Measurements from ENCODE around the gene PPDPF. TPM values are rescaled to one million over a fixed set of nuclear protein-coding genes. Genes with fewer than 3 reads are reported as not detected.

PPDPF gene
- total RNA-seq, 1 experiment from 2014 or later: 149 TPM

DNA sequence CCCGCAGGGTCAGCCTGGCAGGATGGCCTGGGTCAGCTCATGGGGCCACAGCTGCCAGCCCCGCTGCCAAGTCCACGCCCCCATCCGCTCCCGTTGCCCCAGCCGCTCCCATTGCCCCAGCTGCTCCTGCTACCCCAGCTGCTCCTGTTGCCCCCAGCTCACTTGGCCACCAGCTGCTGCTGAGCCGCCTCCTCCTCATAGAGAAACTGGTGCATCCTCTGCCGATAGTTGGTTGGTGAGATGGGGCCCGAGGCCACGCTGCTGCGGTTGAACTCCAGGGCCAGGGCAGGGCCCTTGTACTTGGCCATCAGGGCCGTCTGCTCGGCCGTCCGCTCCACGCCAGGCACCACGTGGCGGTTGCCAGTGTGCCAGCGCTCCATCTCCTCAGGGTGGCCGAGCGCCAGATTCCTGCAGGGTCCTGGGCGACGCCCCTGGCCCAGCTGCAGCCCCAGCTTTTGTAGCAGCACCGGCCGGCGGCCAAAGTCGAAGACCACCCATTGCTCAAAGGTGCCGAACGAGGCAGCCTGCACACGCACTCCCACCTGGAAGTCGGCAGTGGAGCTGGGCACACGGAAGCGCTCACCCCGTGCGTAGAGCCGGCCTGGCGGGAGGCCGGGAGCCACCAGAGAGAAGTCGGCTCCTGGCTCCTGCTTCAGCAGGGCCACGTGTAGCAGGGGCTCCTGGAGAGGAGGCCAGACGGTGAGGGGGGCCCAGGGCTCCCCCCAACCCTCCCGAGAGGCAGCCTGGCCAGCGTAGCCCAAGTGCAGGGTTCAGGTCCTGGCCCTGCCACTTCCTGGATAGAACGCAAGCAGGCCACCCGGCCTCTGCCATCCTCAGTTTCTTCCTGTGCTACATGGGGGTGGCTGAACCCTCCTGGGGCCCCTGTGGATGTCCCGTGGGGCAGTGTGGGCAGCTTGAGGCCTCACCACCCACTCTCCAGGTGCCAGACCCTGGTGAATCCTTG, 48.7 kb downstream of the PPDPF start:
- Histone ChIP-seq H3K4ac (ENCODE audit: low read depth, low read length) (no peak overlapping the region), H2BK20ac (ENCODE audit: low read depth, low read length, poor library complexity, severe bottlenecking) (no peak overlapping the region), H3K79me1 (ENCODE audit: insufficient read depth, low read depth, low read length, poor library complexity, severe bottlenecking) (no peaks in the 10 kb centered on the region), H2BK12ac (ENCODE audit: insufficient read length, low read depth, low read length) (no peak overlapping the region), H4K8ac (replicated peaks; ENCODE audit: insufficient read length, low read depth, low read length) (no peak overlapping the region), H3K23ac (ENCODE audit: insufficient read length, low read depth, low read length) (no peak overlapping the region), H3K9me3 (ENCODE audit: control insufficient read depth, low read depth, low read length) (no peaks in the 10 kb centered on the region), H3K27ac (ENCODE audit: insufficient read length, low read depth, low read length) (no peak overlapping the region), H3K4me2 (ENCODE audit: insufficient read depth, insufficient read length, low read length) (no peak overlapping the region), H2BK15ac (ENCODE audit: low read depth, low read length) (no peak overlapping the region), H4K91ac (ENCODE audit: insufficient read length, low read depth, low read length) (no peak overlapping the region), H3K27me3 (ENCODE audit: insufficient read depth, low read length) (no peaks in the 10 kb centered on the region), H4K20me1 (ENCODE audit: control insufficient read depth, insufficient read depth, insufficient read length) (no peaks in the 10 kb centered on the region), H3K56ac (ENCODE audit: insufficient read length, low read depth, low read length) (no peak overlapping the region), H2BK5ac (ENCODE audit: insufficient read length, low read length) (no peak overlapping the region), H3K18ac (ENCODE audit: insufficient read length, low read depth, low read length) (no peak overlapping the region), H2AK5ac (ENCODE audit: insufficient read length, low read length) (no peak overlapping the region), H3T11ph (ENCODE audit: low read length) (no peak overlapping the region), H3K79me2 (ENCODE audit: insufficient read depth, low read length) (no peaks in the 10 kb centered on the region), H2AFZ (ENCODE audit: low read length) (no peak overlapping the region), H4K5ac (ENCODE audit: insufficient read length, low read depth, low read length) (no peak overlapping the region), H3K9ac (ENCODE audit: extremely low read depth, insufficient read length, low read length) (no peak overlapping the region), H3K23me2 (ENCODE audit: insufficient read length, low read depth, low read length, poor library complexity, severe bottlenecking) (peaks cover 4% of the 10 kb centered on the region), H2BK120ac (ENCODE audit: low read depth, low read length, poor library complexity, severe bottlenecking) (no peak overlapping the region), H3K4me1 (ENCODE audit: insufficient read depth, low read length) (no peaks in the 10 kb centered on the region), H3K14ac (ENCODE audit: insufficient read depth, low read length) (no peak overlapping the region)
- Mint-ChIP-seq H3K27me3 (ENCODE audit: low read depth) (no peaks in the 10 kb centered on the region), H3K27ac (no peak overlapping the region), H3K4me1 (no peaks in the 10 kb centered on the region), H3K9me3 (no peaks in the 10 kb centered on the region), H3K36me3 (ENCODE audit: insufficient read depth in 1 of 3, low read depth in 3 of 3) (no peaks in the 10 kb centered on the region), H3K4me3 (no peak overlapping the region)
- no peak for DNase-seq
- WGBS (ENCODE audit: extremely low coverage, insufficient read length, low lambda C conversion rate): no CpG with 5 or more reads among the region's 46 CpGs
- TF ChIP-seq, protein P1, sequence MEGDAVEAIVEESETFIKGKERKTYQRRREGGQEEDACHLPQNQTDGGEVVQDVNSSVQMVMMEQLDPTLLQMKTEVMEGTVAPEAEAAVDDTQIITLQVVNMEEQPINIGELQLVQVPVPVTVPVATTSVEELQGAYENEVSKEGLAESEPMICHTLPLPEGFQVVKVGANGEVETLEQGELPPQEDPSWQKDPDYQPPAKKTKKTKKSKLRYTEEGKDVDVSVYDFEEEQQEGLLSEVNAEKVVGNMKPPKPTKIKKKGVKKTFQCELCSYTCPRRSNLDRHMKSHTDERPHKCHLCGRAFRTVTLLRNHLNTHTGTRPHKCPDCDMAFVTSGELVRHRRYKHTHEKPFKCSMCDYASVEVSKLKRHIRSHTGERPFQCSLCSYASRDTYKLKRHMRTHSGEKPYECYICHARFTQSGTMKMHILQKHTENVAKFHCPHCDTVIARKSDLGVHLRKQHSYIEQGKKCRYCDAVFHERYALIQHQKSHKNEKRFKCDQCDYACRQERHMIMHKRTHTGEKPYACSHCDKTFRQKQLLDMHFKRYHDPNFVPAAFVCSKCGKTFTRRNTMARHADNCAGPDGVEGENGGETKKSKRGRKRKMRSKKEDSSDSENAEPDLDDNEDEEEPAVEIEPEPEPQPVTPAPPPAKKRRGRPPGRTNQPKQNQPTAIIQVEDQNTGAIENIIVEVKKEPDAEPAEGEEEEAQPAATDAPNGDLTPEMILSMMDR (conservative IDR thresholded peaks at IDR 0.05): no peak
